GM12873 (cell line): ENCODE results near the gene SHKBP1.

Experiments used
- CTCF ChIP-seq: IDR thresholded peaks from 2 replicates; pipeline ENCODE4 v1.5.1; 2012; ENCODE audit warnings: low read depth, mild to moderate bottlenecking, moderate library complexity, low read length, control low read depth; ENCODE audit not compliant: insufficient read depth; ENCODE audit errors: missing control alignments

The SHKBP1 gene

GRCh38 chr19:40633207-40633606 lies 56.5 kb downstream of the SHKBP1 start:
- no peak for TF ChIP-seq CTCF

- no peak for TF ChIP-seq CTCF
These were observed 61.7 kb downstream of the SHKBP1 start for GRCh38 chr19:40638327-40638726.

GRCh38 chr19:40639638-40639982 lies 62.9 kb downstream of the SHKBP1 start:
- TF ChIP-seq CTCF: no peak

GRCh38 chr19:40640744-40641143 lies 64.1 kb downstream of the SHKBP1 start:
- TF ChIP-seq CTCF: no peak
